Measurements from ENCODE around the gene TM9SF1. TPM values are rescaled to one million over a fixed set of nuclear protein-coding genes. Genes with fewer than 3 reads are reported as not detected.

The TM9SF1 gene
- total RNA-seq, 2 donors from 2014 or later, result 23.5 to 42.7 TPM

GRCh38 chr14:24182110-24182882, 12.9 kb downstream of the TM9SF1 start:
- DNase-seq (ENCODE audit: low spot score), result no peak
- H3K4me1 ChIP-seq, result peaks cover 0 to 10% of the 10 kb centered on the region in 2 donors
- H3K36me3 ChIP-seq, result peaks cover 39% of the 10 kb centered on the region
- no peak overlapping the region for H3K27ac ChIP-seq
- no peak overlapping the region for H3K4me3 ChIP-seq
- no peaks in the 10 kb centered on the region for H3K27me3 ChIP-seq
- H3K9me3 ChIP-seq, result no peaks in the 10 kb centered on the region
- no peak for TF ChIP-seq CTCF (IDR thresholded peaks at IDR 0.05)

GRCh38 chr14:24181371-24182077, 13.7 kb downstream of the TM9SF1 start:
- H3K27me3 ChIP-seq, result no peaks in the 10 kb centered on the region
- peaks cover 39% of the 10 kb centered on the region for H3K36me3 ChIP-seq
- no peaks in the 10 kb centered on the region for H3K9me3 ChIP-seq
- H3K27ac ChIP-seq, result no peak overlapping the region
- H3K4me3 ChIP-seq, result no peak overlapping the region
- no peak for TF ChIP-seq CTCF (IDR thresholded peaks at IDR 0.05)
- H3K4me1 ChIP-seq, result peaks cover 0 to 10% of the 10 kb centered on the region in 2 donors
- no peak for DNase-seq (ENCODE audit: low spot score)

GRCh38 chr14:24179961-24180796, 15.1 kb downstream of the TM9SF1 start:
- DNase-seq (ENCODE audit: low spot score), result peak; percentile 66
- no peak for TF ChIP-seq CTCF (IDR thresholded peaks at IDR 0.05)

GRCh38 chr14:24179294-24179960, 15.8 kb downstream of the TM9SF1 start:
- peak overlapping the region; percentile 48 for H3K27ac ChIP-seq
- peaks cover 0 to 10% of the 10 kb centered on the region in 2 donors for H3K4me1 ChIP-seq
- H3K36me3 ChIP-seq, result peaks cover 35% of the 10 kb centered on the region
- no peak for TF ChIP-seq CTCF (IDR thresholded peaks at IDR 0.05)
- no peaks in the 10 kb centered on the region for H3K9me3 ChIP-seq
- DNase-seq (ENCODE audit: low spot score), result no peak
- H3K27me3 ChIP-seq, result no peaks in the 10 kb centered on the region
- H3K4me3 ChIP-seq, result no peak overlapping the region

More at GRCh38 chr14:24179961-24180796, 15.1 kb downstream of the TM9SF1 start:
- Histone ChIP-seq H3K4me1 (peaks cover 0 to 10% of the 10 kb centered on the region in 2 donors), H3K27ac (peak overlapping the region; percentile 48), H3K36me3 (peaks cover 39% of the 10 kb centered on the region), H3K9me3 (no peaks in the 10 kb centered on the region), H3K27me3 (no peaks in the 10 kb centered on the region), H3K4me3 (no peak overlapping the region)

Data from right atrium auricular region (tissue), 2 donors.